Tibial artery (tissue), 4 donors: ENCODE results near the gene NPR1.
"Not testable (repeated sequence)": the region's sequence is repeated elsewhere in the genome, so short reads cannot be mapped to it uniquely, and the experiment has no call there.

Source experiments
- DNase-seq, 2 donors: peaks; one replicate each; pipeline ENCODE4 v3.0.0-alpha.2; 2019
- H3K27ac ChIP-seq, 2 donors: fragments of 200-600 bp; sonication (generic) in 1 of 2; 1 replicate in 1 of 2; 2 replicates in 1 of 2; pipeline ENCODE4 v1.5.1; 2018 to 2019; ENCODE audit warnings: mild to moderate bottlenecking in 1 of 2
- H3K27me3 ChIP-seq, 2 donors: fragments of 200-600 bp; sonication (generic) in 1 of 2; one replicate each; pipeline versions ENCODE4 v1.5.1 to v1.6.0; 2016 to 2019
- H3K36me3 ChIP-seq, 3 donors: fragments of 200-600 bp; sonication (generic) in 2 of 3; one replicate each; pipeline ENCODE4 v1.5.1; 2016 to 2019; ENCODE audit warnings: mild to moderate bottlenecking in 2 of 3
- H3K4me1 ChIP-seq, 4 donors: fragments of 200-600 bp; sonication (generic) in 2 of 4; 1 replicate in 3 of 4; 2 replicates in 1 of 4; pipeline ENCODE4 v1.5.1; 2016 to 2019
- H3K4me3 ChIP-seq, 2 donors: fragments of 200-600 bp; sonication (generic) in 1 of 2; 1 replicate in 1 of 2; 2 replicates in 1 of 2; pipeline ENCODE4 v1.5.1; 2018 to 2019; ENCODE audit warnings: mild to moderate bottlenecking in 2 of 2
- H3K9me3 ChIP-seq, 3 donors: fragments of 200-600 bp; sonication (generic) in 1 of 3; one replicate each; pipeline ENCODE4 v1.5.1; 2016 to 2019
- intact Hi-C: fragments of 100-400 bp; cut with DNase I; formaldehyde crosslinking; loops from one replicate; pipeline ENCODE4 v1.15.0; 2023; ENCODE audit warnings: low total_unique reads
- TF ChIP-seq, protein P1 (sequence below), 2 experiments: fragments of 200-600 bp in 1 of 2; fragments of 450-650 bp in 1 of 2; IDR thresholded peaks; one replicate each; pipeline ENCODE4 v1.5.1; 2017 to 2019; ENCODE audit warnings: antibody characterized with exemption in 2 of 2, mild to moderate bottlenecking in 1 of 2, moderate library complexity in 1 of 2

Gene NPR1

DNA sequence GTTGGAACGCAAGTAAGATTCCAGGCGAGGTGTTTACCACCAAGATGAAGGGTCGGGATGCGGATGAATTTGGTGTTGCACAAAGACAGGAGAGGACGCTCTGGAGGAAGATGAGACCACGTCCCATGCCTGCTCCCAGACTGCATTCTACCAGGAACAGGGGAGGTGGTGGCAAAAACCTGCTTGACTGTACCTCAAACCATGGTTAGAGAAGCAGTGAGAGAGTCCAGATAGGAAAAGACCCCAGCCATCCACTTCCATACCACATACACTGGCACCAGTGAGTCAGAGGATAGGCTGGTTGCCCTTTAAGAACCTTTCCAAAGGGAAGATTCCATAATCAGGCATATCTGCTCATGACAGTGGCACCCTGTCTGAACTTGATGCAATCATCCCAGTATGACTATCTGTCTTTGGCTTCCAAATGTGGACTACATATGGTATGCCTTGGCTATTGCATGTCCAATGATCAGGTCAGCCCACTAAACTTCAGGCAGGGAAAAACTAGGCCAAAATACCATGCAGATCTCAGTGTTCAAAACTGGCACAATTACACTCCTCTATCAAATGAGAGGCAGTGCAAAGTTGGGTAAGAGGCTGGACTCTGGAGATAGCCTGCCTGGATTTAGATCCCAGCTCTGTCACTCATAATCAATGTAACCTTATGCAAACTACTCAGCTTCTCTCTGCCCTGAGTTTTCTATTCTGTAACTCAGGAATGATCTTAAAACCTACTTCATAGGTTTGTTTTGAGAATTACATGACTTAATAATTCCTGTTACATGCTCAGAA is 20.6 kb downstream of the NPR1 start:
- intact Hi-C loops: no loop called here
- no peaks in the 10 kb centered on the region for H3K36me3 ChIP-seq
- no peaks in the 10 kb centered on the region for H3K9me3 ChIP-seq
- no peak overlapping the region for H3K4me3 ChIP-seq
- DNase-seq: no peak
- H3K27ac ChIP-seq: peak overlapping the region; percentile 86 to 94
- H3K4me1 ChIP-seq: peaks cover 0 to 30% (median 19%) of the 10 kb centered on the region in 4 donors
- no peaks in the 10 kb centered on the region for H3K27me3 ChIP-seq
- TF ChIP-seq, protein P1, sequence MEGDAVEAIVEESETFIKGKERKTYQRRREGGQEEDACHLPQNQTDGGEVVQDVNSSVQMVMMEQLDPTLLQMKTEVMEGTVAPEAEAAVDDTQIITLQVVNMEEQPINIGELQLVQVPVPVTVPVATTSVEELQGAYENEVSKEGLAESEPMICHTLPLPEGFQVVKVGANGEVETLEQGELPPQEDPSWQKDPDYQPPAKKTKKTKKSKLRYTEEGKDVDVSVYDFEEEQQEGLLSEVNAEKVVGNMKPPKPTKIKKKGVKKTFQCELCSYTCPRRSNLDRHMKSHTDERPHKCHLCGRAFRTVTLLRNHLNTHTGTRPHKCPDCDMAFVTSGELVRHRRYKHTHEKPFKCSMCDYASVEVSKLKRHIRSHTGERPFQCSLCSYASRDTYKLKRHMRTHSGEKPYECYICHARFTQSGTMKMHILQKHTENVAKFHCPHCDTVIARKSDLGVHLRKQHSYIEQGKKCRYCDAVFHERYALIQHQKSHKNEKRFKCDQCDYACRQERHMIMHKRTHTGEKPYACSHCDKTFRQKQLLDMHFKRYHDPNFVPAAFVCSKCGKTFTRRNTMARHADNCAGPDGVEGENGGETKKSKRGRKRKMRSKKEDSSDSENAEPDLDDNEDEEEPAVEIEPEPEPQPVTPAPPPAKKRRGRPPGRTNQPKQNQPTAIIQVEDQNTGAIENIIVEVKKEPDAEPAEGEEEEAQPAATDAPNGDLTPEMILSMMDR (IDR thresholded peaks at IDR 0.05): no peak

DNA sequence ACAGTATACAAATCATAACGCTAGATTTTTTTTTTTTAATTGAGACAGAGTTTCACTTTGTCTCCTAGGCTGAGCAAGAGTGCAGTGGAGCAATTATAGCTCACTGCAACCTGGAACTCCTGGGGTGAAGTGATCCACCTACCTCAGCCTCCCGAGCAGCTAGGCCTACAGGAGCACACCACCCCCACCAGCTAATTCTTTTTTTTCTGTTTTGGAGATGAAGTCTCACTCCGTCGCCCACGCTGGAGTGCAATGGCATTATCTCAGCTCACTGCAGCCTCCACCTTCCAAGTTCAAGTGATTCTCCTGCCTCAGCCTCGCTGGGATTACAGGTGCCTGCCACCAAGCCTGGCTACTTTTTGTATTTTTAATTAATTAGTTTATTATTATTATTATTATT is 21.3 kb downstream of the NPR1 start:
- no peaks in the 10 kb centered on the region for H3K27me3 ChIP-seq
- no peak overlapping the region for H3K4me3 ChIP-seq
- peaks cover 0 to 30% (median 19%) of the 10 kb centered on the region in 4 donors for H3K4me1 ChIP-seq
- intact Hi-C loops: no loop called here
- H3K36me3 ChIP-seq: no peaks in the 10 kb centered on the region
- no peak for DNase-seq
- TF ChIP-seq, protein P1 (IDR thresholded peaks at IDR 0.05): no peak
- peak overlapping the region in 1 of 2 donors; percentile 86 for H3K27ac ChIP-seq
- no peaks in the 10 kb centered on the region for H3K9me3 ChIP-seq

DNA sequence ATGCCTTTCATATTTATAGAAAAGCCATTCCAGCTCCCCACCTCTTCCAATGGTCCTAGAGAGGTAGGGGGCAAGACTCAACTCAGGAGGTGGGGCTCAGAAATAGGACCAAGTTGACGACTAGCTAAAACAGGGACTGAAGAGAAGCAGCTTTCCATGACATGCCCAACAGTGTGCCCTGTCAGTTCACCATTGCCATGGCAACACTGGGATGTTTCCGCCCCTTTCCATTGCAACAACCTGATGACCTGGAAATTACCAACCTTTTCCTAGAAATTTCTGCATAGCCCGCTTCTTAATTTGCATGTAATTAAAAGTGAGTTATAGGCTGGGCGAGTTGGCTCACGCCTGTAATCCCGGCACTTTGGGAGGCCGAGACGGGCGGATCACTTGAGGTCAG is 27.0 kb downstream of the NPR1 start:
- TF ChIP-seq, protein P1 (IDR thresholded peaks at IDR 0.05): no peak
- no peak overlapping the region for H3K27ac ChIP-seq
- intact Hi-C loops: no loop called here
- no peaks in the 10 kb centered on the region for H3K4me1 ChIP-seq
- H3K36me3 ChIP-seq: no peaks in the 10 kb centered on the region
- no peaks in the 10 kb centered on the region for H3K9me3 ChIP-seq
- H3K4me3 ChIP-seq: no peak overlapping the region
- no peaks in the 10 kb centered on the region for H3K27me3 ChIP-seq
- no peak for DNase-seq

DNA sequence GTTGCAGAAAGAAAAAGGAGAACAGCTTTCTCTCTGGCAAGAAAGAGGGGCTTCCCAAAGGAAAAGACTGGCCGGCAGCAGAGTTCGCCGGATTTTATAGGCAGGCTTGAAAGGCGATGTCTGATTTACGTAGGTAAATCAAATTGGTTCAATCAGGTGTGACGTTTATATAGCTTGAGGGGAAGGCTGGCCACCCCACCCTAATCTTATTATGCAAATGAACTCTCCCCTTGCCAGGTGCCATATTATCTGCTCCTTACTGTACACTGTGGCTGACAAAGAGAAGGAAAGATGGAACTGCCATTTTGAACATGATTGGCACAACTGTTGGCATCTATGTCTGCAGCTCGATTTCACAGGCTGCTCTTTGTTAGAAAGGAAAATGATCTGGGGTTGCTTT is 32.5 kb downstream of the NPR1 start:
- no peak overlapping the region for H3K4me3 ChIP-seq
- DNase-seq: no peak
- TF ChIP-seq, protein P1 (IDR thresholded peaks at IDR 0.05): no peak
- H3K4me1 ChIP-seq: no peaks in the 10 kb centered on the region
- intact Hi-C loops: no loop called here
- no peak overlapping the region for H3K27ac ChIP-seq
- H3K27me3 ChIP-seq: no peaks in the 10 kb centered on the region
- no peaks in the 10 kb centered on the region for H3K36me3 ChIP-seq
- no peaks in the 10 kb centered on the region for H3K9me3 ChIP-seq

DNA sequence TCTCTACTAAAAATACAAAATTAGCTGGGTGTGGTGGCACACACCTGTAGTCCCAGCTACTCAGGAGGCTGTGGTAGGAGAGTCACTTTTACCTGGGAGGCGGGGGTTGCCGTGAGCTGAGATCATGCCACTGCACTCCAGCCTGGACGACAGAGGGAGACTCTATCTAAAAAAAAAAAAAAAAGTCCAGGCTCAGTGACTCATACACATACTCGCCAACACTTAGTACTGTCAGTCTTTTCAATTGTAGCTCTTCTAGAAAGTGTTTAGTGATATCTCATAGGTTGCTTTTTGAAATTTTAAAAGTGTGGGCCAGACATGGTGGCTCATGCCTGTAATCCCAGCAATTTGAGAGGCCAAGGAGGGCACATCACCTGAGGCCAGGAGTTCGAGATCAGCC is 37.7 kb downstream of the NPR1 start:
- intact Hi-C loops, H3K27ac ChIP-seq: not testable (repeated sequence)

DNA sequence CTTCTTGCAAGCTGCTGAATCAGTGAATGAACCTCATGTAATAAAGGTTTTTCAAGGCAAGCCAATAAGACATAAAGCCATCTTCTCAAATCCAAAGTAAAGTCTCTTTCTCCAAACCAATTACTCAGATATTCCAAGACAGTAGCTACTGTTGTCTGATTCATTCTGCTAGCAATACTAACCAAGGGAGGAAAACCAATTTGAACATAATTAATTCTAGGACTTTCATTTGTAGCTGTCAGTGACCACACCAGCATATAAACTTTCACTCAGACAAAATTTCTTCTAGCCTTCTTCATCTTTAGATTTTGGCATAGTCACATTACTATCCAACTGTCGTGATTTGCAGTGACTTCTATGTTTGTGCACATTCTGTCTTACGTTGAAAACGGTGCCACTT is 38.8 kb downstream of the NPR1 start:
- Histone ChIP-seq H3K36me3 (no peaks in the 10 kb centered on the region), H3K4me3 (no peak overlapping the region), H3K9me3 (no peaks in the 10 kb centered on the region), H3K27ac (no peak overlapping the region), H3K4me1 (no peaks in the 10 kb centered on the region), H3K27me3 (no peaks in the 10 kb centered on the region)
- TF ChIP-seq, protein P1 (IDR thresholded peaks at IDR 0.05): no peak
- DNase-seq: no peak
- intact Hi-C loops: no loop called here

More for the DNA sequence above, 37.7 kb downstream of the NPR1 start:
- not testable (repeated sequence) for H3K36me3 ChIP-seq, H3K4me1 ChIP-seq, H3K9me3 ChIP-seq, H3K4me3 ChIP-seq, H3K27me3 ChIP-seq, DNase-seq
